Kidney glomerular epithelial cell (primary cell): ENCODE results near the gene RANBP3.

Experiments
- DNase-seq: peaks from one replicate; lab custom pipeline; 2025; lab: John Stamatoyannopoulos, UW

RANBP3 gene

DNA sequence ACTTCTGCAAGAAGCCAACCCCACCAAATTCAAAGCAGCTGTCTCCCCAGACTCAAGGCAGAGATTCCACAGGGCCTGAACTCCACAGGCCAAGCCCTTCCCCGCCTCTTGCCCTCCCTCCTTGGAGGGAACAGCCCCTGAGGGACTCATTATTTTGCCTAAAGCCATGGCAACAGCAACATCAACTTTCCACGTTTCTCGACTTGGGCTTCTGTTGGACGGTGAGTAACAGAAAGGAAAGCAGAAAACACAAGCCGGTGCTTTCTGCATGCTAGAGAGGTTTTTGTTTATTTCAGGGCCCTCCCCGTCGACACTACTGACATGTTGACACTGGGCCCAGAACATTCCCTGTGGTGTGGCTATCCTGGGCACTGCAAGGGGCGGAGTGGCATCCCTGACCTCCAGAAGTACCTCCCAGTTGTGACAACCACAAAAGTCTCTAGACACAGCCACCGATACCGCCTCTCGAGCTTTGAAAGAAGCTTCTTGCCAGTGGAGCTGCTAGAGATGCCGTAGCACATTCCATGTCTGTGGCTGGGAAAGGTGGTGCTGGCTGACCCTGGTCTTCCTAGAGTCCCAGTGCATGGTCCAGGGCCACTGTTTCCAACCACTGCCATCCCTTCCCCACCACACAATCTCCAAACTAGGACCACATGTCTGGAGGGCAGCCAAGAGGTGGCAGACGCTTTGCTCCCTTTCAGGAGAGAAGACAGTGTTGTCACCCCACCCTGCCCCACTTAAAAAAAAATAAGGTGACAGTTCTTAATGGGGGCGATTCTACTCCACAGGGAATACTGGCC, 51.1 kb downstream of the RANBP3 start:
- DNase-seq = no peak

DNA sequence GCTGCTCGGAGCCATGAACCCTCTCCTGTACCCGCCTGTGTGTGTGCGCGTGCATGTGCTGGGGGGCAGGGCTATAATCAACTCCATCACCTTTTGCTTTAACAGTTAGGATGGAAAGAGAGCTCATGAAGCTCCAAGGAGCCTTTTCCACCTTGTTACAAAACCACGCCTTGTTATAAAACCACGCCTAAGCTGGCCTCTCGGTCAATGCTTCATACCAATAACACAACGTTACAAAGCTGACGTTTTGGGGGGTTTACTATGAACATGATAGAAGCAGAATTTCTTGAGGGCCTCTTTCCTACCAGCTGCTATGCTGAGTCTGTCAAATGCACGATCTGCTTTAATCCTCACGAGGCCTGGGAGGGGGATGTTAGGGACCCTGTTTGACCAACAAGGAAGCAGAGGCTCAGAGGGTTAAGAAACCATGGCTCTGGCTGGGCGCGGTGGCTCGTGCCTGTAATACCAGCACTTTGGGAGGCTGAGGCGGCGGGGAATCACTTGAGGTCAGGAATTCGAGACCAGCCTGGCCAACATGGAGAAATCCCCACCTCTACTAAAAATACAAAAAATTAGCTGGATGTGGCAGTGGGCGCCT, 52.0 kb downstream of the RANBP3 start:
- DNase-seq = no peak

DNA sequence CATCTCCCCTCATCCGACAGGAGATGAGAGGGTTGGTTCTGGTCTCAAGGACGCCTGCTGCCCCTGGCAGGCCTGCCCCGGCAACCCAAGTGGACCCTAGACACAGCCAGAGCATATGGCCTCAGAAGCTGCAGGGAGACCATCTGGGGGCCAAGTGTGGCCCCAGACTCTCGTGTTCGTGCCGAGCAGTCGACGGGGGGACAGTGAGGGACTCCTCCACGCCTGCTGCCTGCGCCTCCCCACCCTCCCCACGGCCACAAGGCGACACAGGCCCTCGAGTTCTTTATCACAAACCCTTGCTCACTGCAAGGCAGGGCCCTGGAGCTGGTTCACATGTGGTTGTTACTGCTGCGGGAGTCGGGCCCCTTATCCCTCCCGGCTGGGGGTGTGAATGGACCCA, 54.6 kb downstream of the RANBP3 start:
- no peak for DNase-seq

GRCh38 chr19:5922161-5922545, 55.8 kb downstream of the RANBP3 start:
- no peak for DNase-seq

DNA sequence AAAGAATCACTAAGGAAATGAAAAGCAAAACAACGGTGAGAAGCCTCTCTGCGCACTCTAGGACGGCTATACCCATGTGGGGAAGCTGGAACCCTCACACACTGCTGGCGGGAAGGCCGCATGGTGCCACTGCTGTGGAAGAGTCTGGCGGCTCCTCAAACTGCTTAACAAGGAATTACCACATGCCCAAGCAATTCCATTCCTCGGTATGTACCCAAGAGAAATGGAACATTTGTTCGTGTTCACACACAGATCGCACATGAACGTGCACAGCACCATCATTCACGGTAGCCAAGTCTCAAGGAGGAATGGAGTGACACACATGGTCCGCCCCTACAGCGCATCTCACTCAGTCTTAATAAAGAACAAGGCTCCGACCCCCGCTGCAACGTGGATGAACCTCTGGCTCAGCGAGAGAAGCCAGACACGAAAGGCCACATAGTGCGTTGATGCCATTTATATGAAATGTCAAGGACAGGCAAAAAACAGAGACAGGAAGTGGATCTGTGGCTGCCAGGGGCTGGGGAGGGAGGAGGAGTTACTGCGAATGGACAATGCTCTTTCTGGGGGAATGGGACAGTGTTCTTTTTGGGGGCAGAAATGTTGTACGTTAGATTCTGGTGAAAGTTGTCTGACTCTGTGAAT, 56.3 kb downstream of the RANBP3 start:
- DNase-seq = no peak

DNA sequence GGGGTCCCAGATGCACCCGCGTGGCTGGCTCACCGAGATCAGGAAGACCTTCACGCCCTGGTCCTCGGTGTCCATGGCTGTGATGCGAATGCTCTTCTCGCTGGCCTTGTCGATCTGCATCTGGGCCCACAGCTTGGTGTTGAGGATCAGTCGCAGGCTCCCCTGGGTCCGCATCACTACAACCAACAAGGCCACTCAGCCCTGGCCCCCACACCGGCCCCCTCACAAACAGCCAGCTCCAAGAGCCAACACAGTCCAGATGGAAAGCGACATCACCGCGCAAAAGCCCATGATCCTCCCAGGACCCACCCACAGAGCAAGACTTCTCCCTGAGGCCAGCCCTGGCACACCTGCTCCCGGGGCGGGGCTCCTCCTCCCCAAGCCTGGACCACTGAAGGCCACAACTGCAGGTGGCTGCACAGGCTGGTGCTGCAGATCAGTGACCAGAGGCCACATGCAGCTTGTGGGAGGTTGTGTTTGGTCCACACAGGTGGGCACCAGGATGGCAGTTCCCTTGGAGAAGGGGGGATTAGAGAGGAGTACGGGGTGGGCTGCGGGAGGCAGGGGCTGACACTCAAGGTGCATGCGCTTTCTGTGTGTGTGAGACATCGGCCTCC, 59.4 kb downstream of the RANBP3 start:
- no peak for DNase-seq

DNA sequence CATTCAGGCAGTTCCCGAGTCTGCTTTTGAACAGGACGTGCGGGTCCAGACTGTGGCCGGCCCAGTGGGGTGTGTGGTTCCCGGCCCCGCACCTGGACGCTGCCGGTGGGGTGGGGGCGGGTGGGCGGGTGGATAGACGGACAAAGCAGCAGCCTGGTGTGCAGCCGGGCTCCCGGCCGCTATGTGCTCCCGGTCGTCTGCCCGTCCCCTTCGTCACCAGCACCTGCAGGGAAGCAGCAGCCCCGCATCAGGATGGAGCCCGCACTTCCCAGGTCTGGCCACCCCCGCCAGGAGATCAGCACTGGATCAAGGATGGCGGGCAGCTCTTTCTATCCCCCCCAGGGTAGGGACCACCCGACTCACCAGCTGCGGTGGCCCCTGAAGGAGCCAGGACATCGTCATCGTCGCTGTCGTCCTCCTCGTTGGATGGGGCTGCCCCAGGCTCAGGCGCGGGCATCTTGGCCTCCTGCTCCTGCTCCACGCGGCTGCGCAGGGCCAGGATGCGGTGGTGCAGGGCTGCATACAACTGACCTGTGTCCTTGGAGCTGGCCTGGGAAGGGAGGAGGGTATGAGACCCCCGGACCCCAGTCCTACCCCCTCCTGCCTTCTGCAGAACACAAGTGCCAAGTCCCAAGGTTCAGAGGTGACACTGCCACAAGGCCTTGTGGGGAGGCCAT, 60.4 kb downstream of the RANBP3 start:
- no peak for DNase-seq

- DNase-seq = no peak
These were observed 61.7 kb downstream of the RANBP3 start for GRCh38 chr19:5916181-5916708.

GRCh38 chr19:5915782-5916165, 62.2 kb downstream of the RANBP3 start:
- no peak for DNase-seq

- DNase-seq = no peak
These were observed 62.8 kb downstream of the RANBP3 start for GRCh38 chr19:5914946-5915781.

DNA sequence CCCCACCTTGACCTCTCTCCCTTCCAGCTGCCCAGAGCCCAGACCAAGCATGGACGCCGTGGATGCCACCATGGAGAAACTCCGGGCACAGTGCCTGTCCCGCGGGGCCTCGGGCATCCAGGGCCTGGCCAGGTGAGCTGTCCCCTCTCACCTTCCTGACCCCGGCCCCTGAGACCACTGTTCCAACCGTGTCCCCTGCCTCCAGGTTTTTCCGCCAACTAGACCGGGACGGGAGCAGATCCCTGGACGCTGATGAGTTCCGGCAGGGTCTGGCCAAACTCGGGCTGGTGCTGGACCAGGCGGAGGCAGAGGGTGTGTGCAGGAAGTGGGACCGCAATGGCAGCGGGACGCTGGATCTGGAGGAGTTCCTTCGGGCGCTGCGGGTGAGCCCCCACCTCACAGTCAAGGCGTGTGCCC, 63.6 kb downstream of the RANBP3 start:
- no peak for DNase-seq

- DNase-seq = peak; percentile 67
These were observed 64.1 kb downstream of the RANBP3 start, which contains the start of gene CAPS for GRCh38 chr19:5913739-5914357. TSS of gene CAPS (plus strand) at chr19:5914254. CDS start at chr19:5914407, 153 bp downstream.

DNA sequence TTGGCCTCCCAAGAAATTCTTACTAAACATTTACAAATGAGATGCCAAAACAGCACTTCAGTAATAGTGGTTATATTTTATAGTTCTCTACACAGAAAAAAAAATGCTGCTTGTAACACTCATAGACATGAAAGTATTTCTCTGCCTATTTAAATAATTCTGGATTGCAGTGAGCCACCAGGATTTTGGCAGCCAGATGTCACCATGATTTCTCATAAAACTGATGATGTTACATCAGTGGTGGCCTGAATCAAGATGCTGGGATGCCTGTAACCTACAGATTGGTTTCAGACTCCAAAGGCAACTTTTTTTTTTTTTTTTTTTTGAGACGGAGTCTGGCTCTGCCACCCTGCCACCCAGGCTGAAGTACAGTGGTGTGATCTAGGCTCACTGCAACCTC, 66.6 kb downstream of the RANBP3 start:
- DNase-seq = no peak

DNA sequence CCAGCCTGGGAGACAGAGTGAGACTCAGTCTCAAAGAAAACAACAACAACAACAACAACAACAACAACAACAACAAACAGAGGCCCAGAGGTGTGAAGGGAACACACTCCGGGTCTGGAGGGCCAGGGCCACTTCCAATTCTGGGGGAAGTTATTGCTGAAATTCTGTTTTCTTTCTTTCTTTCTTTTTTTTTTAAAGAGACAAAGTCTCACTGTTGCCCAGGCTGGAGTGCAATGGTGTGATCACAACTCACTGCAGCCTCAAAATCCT, 67.4 kb downstream of the RANBP3 start:
- no peak for DNase-seq

GRCh38 chr19:5908773-5909442, 69.0 kb downstream of the RANBP3 start:
- no peak for DNase-seq

DNA sequence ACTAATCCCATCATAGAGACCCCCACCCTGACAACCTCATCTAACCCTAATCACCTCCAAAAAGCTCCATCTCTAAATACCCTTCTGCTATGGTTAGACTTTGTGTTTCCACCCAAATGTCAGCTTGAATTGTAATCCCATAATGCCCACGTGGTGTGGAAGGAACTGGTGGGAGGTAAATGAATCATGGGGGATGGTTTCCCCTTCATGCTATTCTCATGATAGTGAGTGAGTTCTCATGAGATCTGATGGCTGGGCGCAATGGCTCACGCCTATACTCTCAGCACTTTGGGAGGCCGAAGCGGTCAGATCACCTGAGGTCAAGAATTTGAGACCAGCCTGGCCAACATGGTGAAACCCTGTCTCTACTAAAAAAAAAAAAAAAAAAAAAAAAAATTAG, 70.7 kb downstream of the RANBP3 start:
- DNase-seq = no peak

GRCh38 chr19:5905114-5905778, 72.7 kb downstream of the RANBP3 start:
- DNase-seq = no peak

DNA sequence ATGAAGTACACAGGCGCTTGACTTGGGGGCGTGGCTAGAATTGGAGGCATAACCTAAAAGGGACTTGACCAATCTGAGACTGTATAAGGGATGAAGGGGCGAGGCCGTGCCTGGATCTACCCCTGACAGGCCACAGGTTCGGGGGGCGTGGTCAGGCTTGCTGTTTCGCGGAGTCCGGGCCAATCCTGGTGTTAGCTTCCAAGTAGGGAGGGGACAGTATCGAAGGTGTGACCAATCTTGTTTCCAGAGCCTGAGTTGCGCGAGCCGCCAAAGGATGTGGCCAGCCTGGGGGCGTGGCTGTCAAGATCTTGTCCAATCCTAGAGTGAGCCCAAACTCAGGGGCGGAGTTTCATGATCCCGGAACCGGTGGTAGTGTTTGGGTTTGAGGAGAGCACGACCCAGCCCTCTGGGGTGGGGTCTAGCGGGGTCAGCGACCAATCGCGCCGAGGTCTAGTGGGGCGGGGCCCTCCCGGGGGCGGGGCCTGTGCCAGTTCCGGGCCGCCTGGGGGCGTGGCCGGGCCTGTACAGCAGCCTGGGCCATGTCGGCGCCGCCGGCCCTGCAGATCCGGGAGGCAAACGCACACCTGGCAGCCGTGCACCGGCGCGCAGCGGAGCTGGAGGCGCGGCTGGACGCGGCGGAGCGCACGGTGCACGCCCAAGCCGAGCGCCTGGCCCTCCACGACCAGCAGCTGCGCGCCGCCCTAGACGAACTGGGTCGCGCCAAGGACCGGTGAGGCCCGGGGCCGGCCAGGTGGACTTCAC, 73.4 kb downstream of the RANBP3 start, which contains the start of gene VMAC:
Gene VMAC, plus strand, starts transcription at position 521 of the 762 bp plus-strand sequence. Its CDS starts 19 bp downstream, at position 540.
- DNase-seq = peak; percentile 100
